Gastrocnemius medialis (tissue), 4 donors: Measurements from ENCODE around the gene MCOLN1. TPM values are rescaled to one million over a fixed set of nuclear protein-coding genes. Genes with fewer than 3 reads are reported as not detected.

ENCODE experiments used
- ATAC-seq, 2 donors: fragments of 150-250 bp; one replicate each; pipeline ENCODE4 v1.9.1; 2016
- DNase-seq, 2 donors: peaks; one replicate each; pipeline ENCODE4 v3.0.0-alpha.2; 2019
- H3K27ac ChIP-seq, 4 donors: fragments of 200-600 bp; sonication (generic); 1 replicate in 1 of 4; 2 replicates in 3 of 4; pipeline ENCODE4 v1.5.1; 2016 to 2018; ENCODE audit warnings: mild to moderate bottlenecking in 2 of 4, moderate library complexity in 1 of 4
- H3K27me3 ChIP-seq, 3 donors: fragments of 200-600 bp; sonication (generic) in 2 of 3; 1 replicate in 1 of 3; 2 replicates in 2 of 3; pipeline versions ENCODE4 v1.5.1 to v1.6.0; 2016 to 2019; ENCODE audit warnings: mild to moderate bottlenecking in 1 of 3, moderate library complexity in 1 of 3
- H3K36me3 ChIP-seq, 2 donors: fragments of 200-600 bp; sonication (generic) in 1 of 2; one replicate each; pipeline ENCODE4 v1.5.1; 2017 to 2018
- H3K4me1 ChIP-seq, 2 donors: fragments of 200-600 bp; sonication (generic) in 1 of 2; one replicate each; pipeline ENCODE4 v1.5.1; 2016 to 2017; ENCODE audit warnings: mild to moderate bottlenecking in 2 of 2
- H3K4me3 ChIP-seq, 4 donors: fragments of 200-600 bp; sonication (generic) in 3 of 4; 1 replicate in 1 of 4; 2 replicates in 3 of 4; pipeline ENCODE4 v1.5.1; 2016 to 2019; ENCODE audit warnings: mild to moderate bottlenecking in 2 of 4
- H3K9me3 ChIP-seq, 3 donors: fragments of 200-600 bp; sonication (generic) in 2 of 3; 1 replicate in 1 of 3; 2 replicates in 2 of 3; pipeline ENCODE4 v1.5.1; 2016 to 2019
- CTCF ChIP-seq, 5 experiments: fragments of 450-650 bp in 3 of 5; fragments of 200-600 bp in 2 of 5; sonication (generic) in 2 of 5; IDR thresholded peaks in 4 of 5; conservative IDR thresholded peaks in 1 of 5; 1 replicate in 4 of 5; 2 replicates in 1 of 5; pipeline ENCODE4 v1.5.1; 2016 to 2019; ENCODE audit warnings: antibody characterized with exemption in 5 of 5, mild to moderate bottlenecking in 3 of 5, moderate library complexity in 3 of 5
- POLR2A ChIP-seq, 2 donors: fragments of 450-650 bp; IDR thresholded peaks; one replicate each; pipeline ENCODE4 v1.6.1; 2017; ENCODE audit warnings: antibody characterized with exemption in 2 of 2, mild to moderate bottlenecking in 2 of 2, moderate library complexity in 2 of 2
- in situ Hi-C, 4 donors: fragments of 200-750 bp; cut with MboI; loops; one replicate each; pipeline versions ENCODE4 v1.15.0 to v1.8.0; 2017; ENCODE audit warnings: low sequenced_read_pairs in 4 of 4
- intact Hi-C: fragments of 100-400 bp; cut with DNase I; formaldehyde crosslinking; loops from one replicate; pipeline ENCODE4 v1.15.1; 2023; ENCODE audit warnings: low total_unique reads
- total RNA-seq, 4 donors: library from RNA; depleted of rRNA; stranded (reverse); fragments of >200 nt; gene quantifications; one replicate each; pipeline versions ENCODE4 v1.1.0 to v1.2.3, GENCODE V29; 2016

The MCOLN1 gene
- total RNA-seq, 4 donors from 2014 or later: 9.2 to 13.6 (median 11.5) TPM

DNA sequence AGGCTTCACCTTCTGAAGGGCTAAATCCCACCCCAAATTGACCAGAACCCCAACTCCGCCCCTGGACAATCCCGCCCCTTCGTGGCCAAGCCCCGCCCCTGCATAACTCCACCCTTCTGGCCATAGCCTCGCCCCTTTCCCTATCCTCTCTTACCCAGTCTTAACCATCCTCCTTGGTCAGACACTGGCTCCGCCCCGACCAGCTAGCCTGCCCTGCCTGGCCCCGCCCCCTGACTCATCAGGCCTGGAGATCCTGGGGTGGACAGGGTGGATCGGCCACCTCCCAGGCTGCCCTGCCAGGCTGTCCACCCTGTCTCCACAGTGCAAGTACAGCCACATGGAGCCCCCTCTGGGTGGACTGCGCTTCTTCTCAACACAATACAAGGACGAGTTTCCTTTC, 14.5 kb upstream of the MCOLN1 start:
- Histone ChIP-seq H3K27ac (no peak overlapping the region), H3K4me1 (no peaks in the 10 kb centered on the region), H3K27me3 (peaks cover 8 to 30% (median 22%) of the 10 kb centered on the region in 3 donors), H3K9me3 (no peaks in the 10 kb centered on the region), H3K36me3 (no peaks in the 10 kb centered on the region), H3K4me3 (no peak overlapping the region)
- ATAC-seq: peak in 1 of 2 donors; percentile 45
- DNase-seq: peak in 1 of 2 donors; percentile 67
- intact Hi-C loops: no loop called here
- TF ChIP-seq POLR2A (IDR thresholded peaks at IDR 0.05) (no peak), CTCF (IDR thresholded peaks at IDR 0.05 in 4 of 5, conservative IDR thresholded peaks at IDR 0.05 in 1 of 5) (no peak)
- in situ Hi-C loops: no loop called here

- no peak overlapping the region for H3K27ac ChIP-seq
- peaks cover 4 to 21% (median 14%) of the 10 kb centered on the region in 3 donors for H3K27me3 ChIP-seq
- intact Hi-C loops: no loop called here
- no peak for DNase-seq
- no peak for ATAC-seq
- H3K9me3 ChIP-seq: no peaks in the 10 kb centered on the region
- H3K4me1 ChIP-seq: no peaks in the 10 kb centered on the region
- no peak overlapping the region for H3K4me3 ChIP-seq
- H3K36me3 ChIP-seq: no peaks in the 10 kb centered on the region
- in situ Hi-C loops: no loop called here
- TF ChIP-seq POLR2A (IDR thresholded peaks at IDR 0.05): no peak
- no peak for TF ChIP-seq CTCF (IDR thresholded peaks at IDR 0.05 in 4 of 5, conservative IDR thresholded peaks at IDR 0.05 in 1 of 5)
Measured at GRCh38 chr19:7509625-7510024, 12.8 kb upstream of the MCOLN1 start.

DNA sequence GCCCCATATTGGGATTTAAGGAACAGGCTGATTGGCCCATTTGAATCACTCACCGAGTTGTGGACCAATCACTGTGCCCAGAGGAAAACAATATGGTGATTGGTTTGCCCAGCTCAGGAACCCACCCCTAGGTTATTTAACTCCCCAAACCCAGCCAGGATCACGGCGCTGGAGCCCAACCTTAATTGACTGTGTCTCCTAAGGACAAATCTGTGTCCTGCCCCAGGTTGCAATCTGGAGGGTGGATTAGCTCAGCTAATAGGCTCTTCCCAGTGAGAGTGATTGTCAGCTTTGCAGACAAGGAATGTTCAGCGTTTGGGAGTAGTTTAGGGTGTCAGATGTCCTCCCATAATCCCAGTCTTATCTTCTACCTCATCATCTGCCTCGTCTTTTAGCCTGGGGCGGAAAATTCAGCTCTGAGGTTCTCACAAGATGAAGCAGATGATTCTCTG, 10.0 kb upstream of the MCOLN1 start:
- TF ChIP-seq POLR2A (IDR thresholded peaks at IDR 0.05) (no peak), CTCF (IDR thresholded peaks at IDR 0.05 in 4 of 5, conservative IDR thresholded peaks at IDR 0.05 in 1 of 5) (no peak)
- Histone ChIP-seq H3K36me3 (no peaks in the 10 kb centered on the region), H3K27ac (no peak overlapping the region), H3K4me1 (peaks cover 9 to 14% of the 10 kb centered on the region in 2 donors), H3K4me3 (no peak overlapping the region), H3K27me3 (no peaks in the 10 kb centered on the region), H3K9me3 (no peaks in the 10 kb centered on the region)
- intact Hi-C loops (no loop called here), in situ Hi-C loops (no loop called here)
- ATAC-seq (no peak), DNase-seq (no peak)

GRCh38 chr19:7513809-7514642, 8.4 kb upstream of the MCOLN1 start:
- no peak overlapping the region for H3K27ac ChIP-seq

More at GRCh38 chr19:7513809-7514642, 8.4 kb upstream of the MCOLN1 start:
- Histone ChIP-seq H3K36me3 (no peaks in the 10 kb centered on the region), H3K9me3 (no peaks in the 10 kb centered on the region), H3K4me3 (no peak overlapping the region), H3K4me1 (peaks cover 9 to 14% of the 10 kb centered on the region in 2 donors), H3K27me3 (no peaks in the 10 kb centered on the region)
- TF ChIP-seq CTCF (IDR thresholded peaks at IDR 0.05 in 4 of 5, conservative IDR thresholded peaks at IDR 0.05 in 1 of 5) (no peak), POLR2A (IDR thresholded peaks at IDR 0.05) (no peak)
- intact Hi-C loops: no loop called here
- DNase-seq (no peak), ATAC-seq (no peak)
- in situ Hi-C loops: no loop called here
